Stimulated activated CD4-positive, alpha-beta T cell treated with anti-CD3 and anti-CD28 coated beads, Interleukin-1b, Interleukin-23, amount 100 ng/mL, for 24 hours (primary cell): Measurements from ENCODE around the gene RAB31.

Source experiments
- DNase-seq, 4 experiments: peaks; one replicate each; pipeline ENCODE4 v3.0.0-alpha.2; 2020; ENCODE audit warnings: low read depth in 4 of 4, low spot score in 1 of 4

Gene RAB31

GRCh38 chr18:9911226-9911625, 203.1 kb downstream of the RAB31 start:
- DNase-seq = no peak
